Brain microvascular endothelial cell (primary cell): Measurements from ENCODE around the gene USP6NL.
A peak's percentile ranks its signal among the peaks of the same experiment; 100 is the strongest.

ENCODE experiments used
- DNase-seq: peaks from one replicate; pipeline ENCODE4 v3.0.0-alpha.2; 2020
- H3K27ac ChIP-seq: fragments of 250-450 bp; sonication (Bioruptor Pico); 2 replicates; pipeline ENCODE4 v1.5.1; 2020; ENCODE audit warnings: mild to moderate bottlenecking, moderate library complexity
- H3K27me3 ChIP-seq: fragments of 250-450 bp; sonication (Bioruptor Pico); replicated peaks from 2 replicates; pipeline ENCODE4 v1.5.1; 2020; ENCODE audit warnings: mild to moderate bottlenecking
- H3K36me3 ChIP-seq: fragments of 250-450 bp; sonication (Bioruptor Pico); replicated peaks from 2 replicates; pipeline ENCODE4 v1.5.1; 2020; ENCODE audit warnings: mild to moderate bottlenecking
- H3K4me3 ChIP-seq: 2 replicates; pipeline ENCODE4 v1.5.1; 2011; ENCODE audit warnings: low read depth, mild to moderate bottlenecking, control low read depth, low read length, moderate library complexity
- in situ Hi-C: cut with HindIII; loops from 2 replicates; pipeline ENCODE4 v1.10.0; 2017; ENCODE audit warnings: low sequenced_read_pairs, low pct_ligation_motif_present
- TF ChIP-seq, protein P1 (sequence below): IDR thresholded peaks from 2 replicates; pipeline ENCODE4 v1.5.1; 2011; ENCODE audit warnings: low read depth, mild to moderate bottlenecking, moderate library complexity, low read length, control low read depth, inconsistent platforms; ENCODE audit errors: missing control alignments

Gene USP6NL

GRCh38 chr10:11429439-11430052 lies 181.9 kb downstream of the USP6NL start:
- no peaks in the 10 kb centered on the region for H3K36me3 ChIP-seq
- TF ChIP-seq, protein P1, sequence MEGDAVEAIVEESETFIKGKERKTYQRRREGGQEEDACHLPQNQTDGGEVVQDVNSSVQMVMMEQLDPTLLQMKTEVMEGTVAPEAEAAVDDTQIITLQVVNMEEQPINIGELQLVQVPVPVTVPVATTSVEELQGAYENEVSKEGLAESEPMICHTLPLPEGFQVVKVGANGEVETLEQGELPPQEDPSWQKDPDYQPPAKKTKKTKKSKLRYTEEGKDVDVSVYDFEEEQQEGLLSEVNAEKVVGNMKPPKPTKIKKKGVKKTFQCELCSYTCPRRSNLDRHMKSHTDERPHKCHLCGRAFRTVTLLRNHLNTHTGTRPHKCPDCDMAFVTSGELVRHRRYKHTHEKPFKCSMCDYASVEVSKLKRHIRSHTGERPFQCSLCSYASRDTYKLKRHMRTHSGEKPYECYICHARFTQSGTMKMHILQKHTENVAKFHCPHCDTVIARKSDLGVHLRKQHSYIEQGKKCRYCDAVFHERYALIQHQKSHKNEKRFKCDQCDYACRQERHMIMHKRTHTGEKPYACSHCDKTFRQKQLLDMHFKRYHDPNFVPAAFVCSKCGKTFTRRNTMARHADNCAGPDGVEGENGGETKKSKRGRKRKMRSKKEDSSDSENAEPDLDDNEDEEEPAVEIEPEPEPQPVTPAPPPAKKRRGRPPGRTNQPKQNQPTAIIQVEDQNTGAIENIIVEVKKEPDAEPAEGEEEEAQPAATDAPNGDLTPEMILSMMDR = no peak
- in situ Hi-C loops = no loop called here
- DNase-seq = no peak
- no peaks in the 10 kb centered on the region for H3K27me3 ChIP-seq
- H3K27ac ChIP-seq = no peak overlapping the region
- H3K4me3 ChIP-seq = no peak overlapping the region

- TF ChIP-seq, protein P1 = no peak
- in situ Hi-C loops = no loop called here
- H3K27me3 ChIP-seq = no peaks in the 10 kb centered on the region
- no peak overlapping the region for H3K27ac ChIP-seq
- no peak overlapping the region for H3K4me3 ChIP-seq
- H3K36me3 ChIP-seq = no peaks in the 10 kb centered on the region
- DNase-seq = no peak
These were observed 185.8 kb downstream of the USP6NL start for GRCh38 chr10:11425676-11426075.

DNA sequence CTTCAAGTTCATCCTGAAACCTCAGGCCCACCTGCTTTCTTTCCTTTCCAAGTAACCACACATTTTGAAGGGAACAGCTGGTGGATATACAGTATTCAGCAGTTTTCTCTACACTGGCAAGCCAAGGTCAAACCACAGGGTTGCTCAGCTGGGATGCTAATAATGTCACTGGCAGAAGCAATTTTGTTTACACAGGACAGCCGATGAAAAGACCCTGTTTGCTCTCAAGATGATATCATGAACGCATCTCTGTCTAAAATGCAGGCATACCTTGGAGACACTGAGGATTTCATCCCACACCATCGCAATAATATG lies 186.2 kb downstream of the USP6NL start:
- H3K4me3 ChIP-seq = no peak overlapping the region

GRCh38 chr10:11424456-11425295 lies 186.8 kb downstream of the USP6NL start:
- TF ChIP-seq, protein P1 = peak; percentile 96
- no peak overlapping the region for H3K4me3 ChIP-seq
- H3K27ac ChIP-seq = no peak overlapping the region
- DNase-seq = peak; percentile 46
- no peaks in the 10 kb centered on the region for H3K36me3 ChIP-seq
- H3K27me3 ChIP-seq = no peaks in the 10 kb centered on the region
- in situ Hi-C loops = no loop called here

More for the DNA sequence above, 186.2 kb downstream of the USP6NL start:
- Histone ChIP-seq H3K27ac (no peak overlapping the region), H3K36me3 (no peaks in the 10 kb centered on the region), H3K27me3 (no peaks in the 10 kb centered on the region)
- TF ChIP-seq, protein P1 = no peak
- in situ Hi-C loops = no loop called here
- DNase-seq = no peak

GRCh38 chr10:11416974-11417373 lies 194.5 kb downstream of the USP6NL start:
- Histone ChIP-seq H3K27me3 (no peaks in the 10 kb centered on the region), H3K27ac (no peak overlapping the region), H3K36me3 (no peaks in the 10 kb centered on the region), H3K4me3 (no peak overlapping the region)
- no peak for DNase-seq
- TF ChIP-seq, protein P1 = no peak
- in situ Hi-C loops = no loop called here

GRCh38 chr10:11415095-11415494 lies 196.4 kb downstream of the USP6NL start:
- no peak for DNase-seq
- Histone ChIP-seq H3K27ac (no peak overlapping the region), H3K36me3 (no peaks in the 10 kb centered on the region), H3K4me3 (no peak overlapping the region), H3K27me3 (no peaks in the 10 kb centered on the region)
- in situ Hi-C loops = no loop called here
- TF ChIP-seq, protein P1 = no peak
